ENCODE measurements around the gene RSAD2. TPM values are rescaled to one million over a fixed set of nuclear protein-coding genes. Genes with fewer than 3 reads are reported as not detected.
A peak's percentile ranks its signal among the peaks of the same experiment; 100 is the strongest.

The RSAD2 gene
- 10 to 100 TPM in 1 of 2 experiments, 1 to 10 TPM in 1; 8.1 to 10.2 TPM for total RNA-seq

GRCh38 chr2:6877402-6878304 lies at the start of gene RSAD2:
RSAD2 (plus strand) TSS chr2:6877777; CDS start chr2:6877801, 24 bp downstream.
- Mint-ChIP-seq H3K27ac (peak within 1 kb of the TSS; percentile 38), H3K4me3 (peak within 1 kb of the TSS; percentile 68), H3K9me3 (ENCODE audit: low read depth) (peaks cover 11% of the 10 kb centered on the region), H3K27me3 (no peaks in the 10 kb centered on the region), H3K36me3 (ENCODE audit: low read depth) (peaks cover 11% of the 10 kb centered on the region), H3K4me1 (peaks cover 77% of the 10 kb centered on the region)
- ChIA-PET CTCF (interaction anchor here (0.7 to 6.0 kb wide), 10 partner anchors 11 to 1161 kb away, joined by 3 to 59 read pairs (median 3); partner anchors contain the start of gene CMPK2), POLR2A (interaction anchor here (1.0 kb wide), 2 partner anchors 39 to 66 kb away, joined by 3 read pairs; partner anchors contain the start of gene RNF144A)
- ATAC-seq, result peak; percentile 86
- DNase-seq, result peak; percentile 52
- intact Hi-C loops (cut with DNase I, micrococcal nuclease), result loop anchor here (1.0 to 2.0 kb wide), 3 partner anchors 12 to 42 kb away; partner anchors contain the start of gene CMPK2 (in 1 of the 2)

GRCh38 chr2:6828299-6828584 lies 49.3 kb upstream of the RSAD2 start:
- DNase-seq (no peak), ATAC-seq (no peak)
- peaks cover 18% of the 10 kb centered on the region for H3K9me3 Mint-ChIP-seq (ENCODE audit: low read depth)
- intact Hi-C loops (cut with DNase I, micrococcal nuclease), result loop anchor here (5.0 kb wide), 2 partner anchors 89 to 269 kb away; partner anchors contain the start of gene RNF144A (in 1 of the 2)
- ChIA-PET POLR2A (no interaction called here), CTCF (interaction anchor here (1.2 kb wide), 2 partner anchors 34 to 50 kb away, joined by 3 read pairs; no protein-coding TSS in a partner anchor)
- H3K4me3 Mint-ChIP-seq, result no peak overlapping the region
- no peak overlapping the region for H3K27ac Mint-ChIP-seq
- no peaks in the 10 kb centered on the region for H3K27me3 Mint-ChIP-seq
- H3K4me1 Mint-ChIP-seq, result peaks cover 15% of the 10 kb centered on the region
- H3K36me3 Mint-ChIP-seq (ENCODE audit: low read depth), result peaks cover 6% of the 10 kb centered on the region

DNA sequence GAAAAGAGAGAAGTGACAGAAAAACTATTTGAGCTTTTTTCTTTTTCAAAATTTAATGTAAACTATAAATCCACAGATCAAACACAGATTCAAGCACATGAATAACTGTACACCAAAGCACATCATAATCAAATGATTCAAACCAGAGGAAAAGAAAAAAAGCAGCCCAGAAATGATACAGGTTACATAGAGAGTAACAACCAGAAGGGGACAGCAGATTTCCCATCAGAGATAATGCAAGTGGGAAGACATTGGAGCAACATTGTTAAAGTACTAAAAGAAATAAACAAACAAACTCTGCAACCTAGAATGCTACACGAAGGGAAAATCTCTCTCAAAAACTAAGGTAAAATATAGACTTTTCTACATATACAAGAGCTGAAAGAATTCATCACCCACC lies 46.3 kb upstream of the RSAD2 start:
- DNase-seq (no peak), ATAC-seq (no peak)
- Mint-ChIP-seq H3K4me1 (peaks cover 24% of the 10 kb centered on the region), H3K4me3 (no peak overlapping the region), H3K27ac (no peak overlapping the region), H3K36me3 (ENCODE audit: low read depth) (peaks cover 14% of the 10 kb centered on the region), H3K27me3 (no peaks in the 10 kb centered on the region), H3K9me3 (ENCODE audit: low read depth) (peaks cover 30% of the 10 kb centered on the region)
- intact Hi-C loops (cut with DNase I, micrococcal nuclease), result loop anchor here in 1 of 2 experiments (10.0 kb wide), 1 partner anchor 1854 kb away; the partner anchor contains the start of gene ID2
- CTCF ChIA-PET, result interaction anchor here (0.8 to 1.8 kb wide), 3 partner anchors 17 to 212 kb away, joined by 3 to 5 read pairs (median 4); no protein-coding TSS in a partner anchor
- POLR2A ChIA-PET, result no interaction called here

DNA sequence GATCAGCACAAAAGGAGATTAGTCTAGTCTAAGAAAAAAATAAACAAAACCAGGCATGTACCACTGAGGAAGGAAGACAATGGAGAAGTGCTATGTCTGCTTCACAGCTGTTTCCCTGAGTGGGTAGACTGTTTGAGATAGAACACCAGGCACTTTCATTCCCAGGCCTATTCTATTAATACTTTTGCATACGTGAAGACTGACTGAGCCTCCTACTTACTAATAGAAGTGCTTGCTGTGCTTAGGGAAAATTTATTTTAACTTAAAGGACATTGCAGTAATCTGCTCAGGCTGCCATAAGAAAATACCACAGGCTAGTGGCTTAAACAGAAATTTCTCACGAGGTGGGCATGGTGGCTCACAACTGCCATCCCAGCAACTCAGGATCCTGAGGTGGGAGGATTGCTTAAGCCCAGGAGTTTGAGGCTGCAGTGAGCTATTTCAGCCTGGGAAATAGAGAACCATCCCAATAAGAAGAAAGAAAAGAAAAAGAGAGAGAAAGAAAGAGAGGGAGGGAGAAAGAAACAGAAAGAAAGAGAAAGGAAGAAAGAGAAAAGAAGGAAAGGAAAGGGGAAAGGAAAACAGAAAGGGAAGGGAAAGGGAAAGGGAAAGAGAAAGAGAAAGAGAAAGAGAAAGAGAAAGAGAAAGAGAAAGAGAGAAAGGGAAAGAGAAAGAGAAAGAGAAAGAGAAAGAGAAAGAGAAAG lies 44.8 kb upstream of the RSAD2 start:
- no peak for DNase-seq
- peaks cover 31% of the 10 kb centered on the region for H3K9me3 Mint-ChIP-seq (ENCODE audit: low read depth)
- CTCF ChIA-PET, result no interaction called here
- ATAC-seq, result no peak
- H3K4me3 Mint-ChIP-seq, result no peak overlapping the region
- H3K36me3 Mint-ChIP-seq (ENCODE audit: low read depth), result peaks cover 14% of the 10 kb centered on the region
- POLR2A ChIA-PET, result no interaction called here
- H3K27ac Mint-ChIP-seq, result peak overlapping the region; percentile 69
- H3K4me1 Mint-ChIP-seq, result peaks cover 21% of the 10 kb centered on the region
- intact Hi-C loops (cut with DNase I, micrococcal nuclease), result loop anchor here in 1 of 2 experiments (10.0 kb wide), 1 partner anchor 1852 kb away; the partner anchor contains the start of gene ID2
- H3K27me3 Mint-ChIP-seq, result no peaks in the 10 kb centered on the region

DNA sequence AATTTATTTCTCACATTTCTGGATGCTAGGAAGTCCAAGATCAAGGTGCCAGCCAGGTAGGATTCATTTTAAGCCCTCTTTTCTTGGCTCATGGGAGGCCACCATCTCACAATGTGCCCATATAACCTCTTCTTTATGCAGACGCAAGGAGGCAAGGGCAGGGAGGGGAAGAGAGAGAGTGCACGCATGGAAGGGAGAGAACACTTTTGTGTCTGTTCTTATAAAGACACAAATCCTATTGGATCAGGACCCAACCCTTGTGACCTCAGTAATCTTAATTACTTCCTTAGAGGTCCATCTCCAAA lies 44.3 kb upstream of the RSAD2 start:
- DNase-seq, result no peak
- POLR2A ChIA-PET, result no interaction called here
- Mint-ChIP-seq H3K27me3 (no peaks in the 10 kb centered on the region), H3K27ac (peak overlapping the region; percentile 69), H3K4me3 (no peak overlapping the region), H3K4me1 (peaks cover 18% of the 10 kb centered on the region), H3K36me3 (ENCODE audit: low read depth) (peaks cover 14% of the 10 kb centered on the region), H3K9me3 (ENCODE audit: low read depth) (peaks cover 31% of the 10 kb centered on the region)
- intact Hi-C loops (cut with DNase I, micrococcal nuclease), result loop anchor here in 1 of 2 experiments (10.0 kb wide), 1 partner anchor 1852 kb away; the partner anchor contains the start of gene ID2
- CTCF ChIA-PET, result no interaction called here
- ATAC-seq, result no peak

GRCh38 chr2:6834163-6834562 lies 43.4 kb upstream of the RSAD2 start:
- peaks cover 18% of the 10 kb centered on the region for H3K36me3 Mint-ChIP-seq (ENCODE audit: low read depth)
- ChIA-PET POLR2A (no interaction called here), CTCF (interaction anchor here (1.3 to 3.4 kb wide), 4 partner anchors 8 to 210 kb away, joined by 3 to 19 read pairs (median 6); no protein-coding TSS in a partner anchor)

DNA sequence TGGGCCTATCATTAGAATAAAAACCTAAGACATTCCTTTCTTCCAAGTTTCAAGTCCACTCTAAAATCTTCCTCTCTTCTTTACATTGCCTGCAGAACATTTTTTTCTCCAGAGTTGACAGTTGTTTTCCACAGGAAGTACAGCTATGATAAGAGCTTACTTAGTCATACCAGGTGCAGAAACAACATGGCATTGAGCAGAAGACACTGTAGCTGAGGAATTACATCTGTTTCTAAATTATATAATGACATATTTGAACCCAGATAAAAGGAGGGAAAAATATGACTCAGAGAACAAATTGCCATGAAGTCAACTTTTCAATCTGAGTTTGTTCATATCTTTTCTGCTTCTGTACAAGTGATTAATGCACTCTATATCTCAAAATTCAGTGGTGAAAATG lies 42.1 kb upstream of the RSAD2 start:
- POLR2A ChIA-PET, result no interaction called here
- Mint-ChIP-seq H3K27me3 (no peaks in the 10 kb centered on the region), H3K36me3 (ENCODE audit: low read depth) (peaks cover 25% of the 10 kb centered on the region), H3K4me3 (no peak overlapping the region), H3K4me1 (peaks cover 18% of the 10 kb centered on the region), H3K27ac (no peak overlapping the region), H3K9me3 (ENCODE audit: low read depth) (peaks cover 31% of the 10 kb centered on the region)
- DNase-seq (no peak), ATAC-seq (peak; percentile 92)
- CTCF ChIA-PET, result interaction anchor here (1.1 to 3.4 kb wide), 5 partner anchors 9 to 208 kb away, joined by 3 to 19 read pairs (median 6); no protein-coding TSS in a partner anchor
- intact Hi-C loops (cut with DNase I, micrococcal nuclease), result loop anchor here (1.0 to 10.0 kb wide), 4 partner anchors 29 to 1849 kb away; partner anchors contain the start of genes CMPK2 (in 2 of the 2), RSAD2 (in 2 of the 2) and ID2 (in 1 of the 2)

More at GRCh38 chr2:6834163-6834562, 43.4 kb upstream of the RSAD2 start:
- H3K4me1 Mint-ChIP-seq, result peaks cover 18% of the 10 kb centered on the region
- DNase-seq (no peak), ATAC-seq (no peak)
- no peaks in the 10 kb centered on the region for H3K27me3 Mint-ChIP-seq
- no peak overlapping the region for H3K4me3 Mint-ChIP-seq
- intact Hi-C loops (cut with DNase I, micrococcal nuclease), result loop anchor here (2.0 to 10.0 kb wide), 2 partner anchors 31 to 1851 kb away; partner anchors contain the start of genes CMPK2 (in 1 of the 2) and ID2 (in 1 of the 2)
- peaks cover 34% of the 10 kb centered on the region for H3K9me3 Mint-ChIP-seq (ENCODE audit: low read depth)
- H3K27ac Mint-ChIP-seq, result no peak overlapping the region

DNA sequence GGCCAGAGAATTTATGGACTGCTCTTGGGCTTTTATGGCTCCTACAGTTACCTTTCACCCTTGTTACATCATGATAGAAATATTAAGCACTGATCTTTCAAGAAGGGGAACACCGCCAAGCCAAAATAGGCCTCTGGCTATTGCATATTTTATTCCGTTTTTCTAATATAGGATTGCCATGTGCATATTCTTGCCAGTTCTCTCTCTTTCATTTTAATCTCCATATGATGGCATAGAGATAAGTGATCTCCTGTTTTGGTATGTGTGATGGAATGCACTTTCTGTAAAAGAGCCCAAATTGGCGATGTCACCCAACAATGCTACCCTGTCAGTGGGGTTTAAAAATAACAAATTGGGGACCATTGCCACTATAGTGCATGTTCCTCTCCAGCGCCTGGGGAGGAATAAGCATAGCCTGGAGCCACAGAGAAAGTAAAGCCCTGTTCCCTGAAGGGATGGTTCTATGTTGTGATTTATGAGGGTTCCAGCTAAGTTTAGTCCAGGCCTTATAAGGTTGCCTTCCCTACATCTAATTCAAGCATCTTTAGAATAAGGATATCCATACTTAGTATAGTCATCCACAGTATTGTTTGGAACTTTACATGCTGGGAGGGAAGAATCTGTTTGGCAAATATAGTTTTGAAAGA lies 38.8 kb upstream of the RSAD2 start:
- H3K4me3 Mint-ChIP-seq, result no peak overlapping the region
- DNase-seq, result no peak
- no peak overlapping the region for H3K27ac Mint-ChIP-seq
- intact Hi-C loops (cut with DNase I, micrococcal nuclease), result loop anchor here in 1 of 2 experiments (10.0 kb wide), 1 partner anchor 1846 kb away; the partner anchor contains the start of gene ID2
- peaks cover 23% of the 10 kb centered on the region for H3K36me3 Mint-ChIP-seq (ENCODE audit: low read depth)
- ATAC-seq, result no peak
- POLR2A ChIA-PET, result no interaction called here
- no peaks in the 10 kb centered on the region for H3K27me3 Mint-ChIP-seq
- peaks cover 10% of the 10 kb centered on the region for H3K4me1 Mint-ChIP-seq
- CTCF ChIA-PET, result interaction anchor here (0.6 kb wide), 1 partner anchor 1101 kb away, joined by 3 read pairs; no protein-coding TSS in a partner anchor
- H3K9me3 Mint-ChIP-seq (ENCODE audit: low read depth), result peaks cover 25% of the 10 kb centered on the region

DNA sequence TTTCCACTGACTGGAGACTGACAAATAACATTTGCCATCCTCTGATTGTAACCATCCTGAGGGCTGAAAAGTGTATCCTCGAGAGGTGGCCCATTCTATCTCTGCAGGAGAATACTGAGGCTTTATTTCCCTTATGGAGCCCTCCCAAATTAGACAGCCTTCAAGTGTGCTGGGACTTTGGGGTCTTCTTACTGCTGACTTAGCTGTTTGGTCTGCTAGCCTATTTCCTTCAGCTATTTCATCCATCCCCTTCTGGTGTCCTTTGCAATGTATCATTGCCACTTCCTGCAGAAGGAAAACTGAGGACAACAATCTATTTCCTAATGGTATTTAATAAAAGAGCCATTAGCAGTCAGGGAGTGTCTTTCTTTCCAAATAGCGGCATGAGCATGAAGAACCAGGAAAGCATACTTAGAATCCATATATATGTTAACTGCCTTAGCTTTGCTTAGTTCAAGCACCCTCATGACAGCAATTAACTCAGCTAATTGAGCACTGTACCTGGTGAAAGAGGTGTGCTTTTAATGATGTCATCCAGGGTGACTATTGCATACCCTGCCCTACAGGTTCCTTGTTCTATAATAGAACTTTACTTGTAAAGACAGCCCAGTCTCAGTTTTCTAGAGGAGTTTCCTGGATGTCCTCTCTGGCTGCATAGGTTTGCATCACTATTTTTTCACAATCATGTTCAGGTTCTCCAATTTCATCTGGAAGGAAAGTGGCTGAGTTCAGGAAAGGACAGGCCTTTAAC lies 35.9 kb upstream of the RSAD2 start:
- Mint-ChIP-seq H3K27me3 (no peaks in the 10 kb centered on the region), H3K4me3 (no peak overlapping the region), H3K36me3 (ENCODE audit: low read depth) (peaks cover 31% of the 10 kb centered on the region), H3K9me3 (ENCODE audit: low read depth) (peaks cover 40% of the 10 kb centered on the region), H3K27ac (no peak overlapping the region), H3K4me1 (no peaks in the 10 kb centered on the region)
- DNase-seq (no peak), ATAC-seq (no peak)
- ChIA-PET POLR2A (no interaction called here), CTCF (interaction anchor here (0.9 kb wide), 1 partner anchor 202 kb away, joined by 4 read pairs; no protein-coding TSS in a partner anchor)
- intact Hi-C loops (cut with DNase I, micrococcal nuclease), result no loop called here

DNA sequence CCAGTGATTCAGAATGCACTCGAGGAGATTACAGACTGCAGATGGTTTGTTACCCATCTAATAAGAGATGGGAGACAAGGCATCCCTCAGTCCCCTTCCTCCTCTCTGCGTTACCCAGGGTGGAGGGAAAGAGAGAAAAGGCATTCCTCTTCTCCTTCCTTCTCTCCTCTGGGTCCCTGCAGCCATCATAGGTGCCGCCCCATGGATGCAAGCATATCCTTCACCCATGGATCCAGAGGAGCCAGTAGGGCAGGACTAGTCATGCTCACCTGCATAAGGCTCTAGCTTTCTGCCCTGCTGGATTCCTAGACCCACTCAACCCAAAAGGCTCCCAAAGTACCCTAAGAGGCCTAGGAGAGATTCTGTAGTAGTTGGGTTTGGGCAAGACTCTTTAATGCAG lies 32.3 kb upstream of the RSAD2 start:
- Mint-ChIP-seq H3K36me3 (ENCODE audit: low read depth) (peaks cover 46% of the 10 kb centered on the region), H3K9me3 (ENCODE audit: low read depth) (peaks cover 58% of the 10 kb centered on the region), H3K4me1 (no peaks in the 10 kb centered on the region), H3K27me3 (no peaks in the 10 kb centered on the region), H3K27ac (no peak overlapping the region), H3K4me3 (no peak overlapping the region)
- ATAC-seq, result no peak
- ChIA-PET CTCF (interaction anchor here (0.9 to 2.1 kb wide), 2 partner anchors 9 to 27 kb away, joined by 3 to 6 read pairs; no protein-coding TSS in a partner anchor), POLR2A (no interaction called here)
- intact Hi-C loops (cut with DNase I, micrococcal nuclease), result no loop called here
- peak; percentile 36 for DNase-seq

Data from activated CD4-positive, alpha-beta T cell treated with anti-CD3 and anti-CD28 coated beads for 36 hours (primary cell).